ENCODE results near the gene QDPR. TPM values are rescaled to one million over a fixed set of nuclear protein-coding genes. Genes with fewer than 3 reads are reported as not detected.

Gene QDPR
- total RNA-seq, result 18.9 and 19.5 TPM in 2 replicates

GRCh38 chr4:17511950-17512795, at the start of gene QDPR:
TSS of gene QDPR (minus strand) at chr4:17512090. CDS start at chr4:17512054, 36 bp downstream.

GRCh38 chr4:17514865-17515264, 3.0 kb upstream of the QDPR start, which contains the start of gene CLRN2:
TSS of gene CLRN2 (plus strand) at chr4:17515165. CDS start at chr4:17515267, 102 bp downstream.

Other genes with a start within 250 kb of the QDPR start
- not detected in 2 replicates for gene CLRN2, start 3.1 kb upstream of the QDPR start, total RNA-seq
- 54.0 and 54.9 TPM in 2 replicates for gene LAP3, start 65.1 kb upstream of the QDPR start, total RNA-seq
- gene MED28, start 102.6 kb upstream of the QDPR start, total RNA-seq, result 9.9 and 10.9 TPM in 2 replicates